Upper lobe of left lung (tissue), 6 donors: ENCODE measurements around the gene ARID3A. TPM values are rescaled to one million over a fixed set of nuclear protein-coding genes. Genes with fewer than 3 reads are reported as not detected.

Source experiments
- ATAC-seq, 2 donors: fragments of 200-7000 bp; cut with Tn5 transposase; one replicate each; pipeline ENCODE4 v1.9.1; 2022; ENCODE audit warnings: mild to moderate bottlenecking in 2 of 2, moderate library complexity in 2 of 2; ENCODE audit not compliant: low FRiP score in 2 of 2
- DNase-seq, 2 donors: peaks; one replicate each; pipeline ENCODE4 v3.0.0-alpha.2; 2019 to 2020
- H3K27ac ChIP-seq, 4 donors: fragments of 200-600 bp; sonication (generic); one replicate each; pipeline ENCODE4 v1.5.1; 2016 to 2019
- H3K27me3 ChIP-seq, 4 donors: fragments of 200-600 bp; sonication (generic); one replicate each; pipeline ENCODE4 v1.5.1; 2017 to 2019
- H3K36me3 ChIP-seq, 4 donors: fragments of 200-600 bp; sonication (generic); one replicate each; pipeline ENCODE4 v1.5.1; 2016 to 2019
- H3K4me1 ChIP-seq, 4 donors: fragments of 200-600 bp; sonication (generic); one replicate each; pipeline ENCODE4 v1.5.1; 2018 to 2019
- H3K4me3 ChIP-seq, 4 donors: fragments of 200-600 bp; sonication (generic); one replicate each; pipeline ENCODE4 v1.5.1; 2017 to 2019; ENCODE audit warnings: mild to moderate bottlenecking in 2 of 4, moderate library complexity in 1 of 4
- H3K9me3 ChIP-seq, 4 donors: fragments of 200-600 bp; sonication (generic); one replicate each; pipeline ENCODE4 v1.5.1; 2018 to 2019
- EP300 ChIP-seq, 4 donors: sonication (generic); formaldehyde crosslinking; IDR thresholded peaks; one replicate each; pipeline ENCODE4 v1.5.1; 2017; ENCODE audit warnings: antibody characterized with exemption in 4 of 4, control low read depth in 2 of 4
- POLR2A ChIP-seq, 4 donors: fragments of 450-650 bp; IDR thresholded peaks; one replicate each; pipeline ENCODE4 v1.5.1; 2016 to 2017; ENCODE audit warnings: antibody characterized with exemption in 4 of 4, mild to moderate bottlenecking in 2 of 4
- POLR2AphosphoS5 ChIP-seq, 2 donors: sonication (generic); formaldehyde crosslinking; IDR thresholded peaks; one replicate each; pipeline ENCODE4 v1.5.1; 2017; ENCODE audit warnings: antibody characterized with exemption in 2 of 2
- WGBS, 2 donors: methylation state at CpG; one replicate each; pipeline ENCODE4 v1.1.5; 2017 to 2018; 5-methylcytosine and 5-hydroxymethylcytosine counted together
- total RNA-seq, 6 donors: library from RNA; depleted of rRNA in 4 of 6; stranded (reverse); fragments of >200 nt in 4 of 6; gene quantifications; one replicate each; pipeline versions ENCODE4 v1.1.0 to v1.2.1, GENCODE V29; 2016 to 2021
- TF ChIP-seq, protein P1 (sequence below), 6 experiments: fragments of 450-650 bp in 4 of 6; fragments of 200-600 bp in 2 of 6; sonication (generic) in 2 of 6; IDR thresholded peaks; one replicate each; pipeline ENCODE4 v1.5.1; 2016 to 2019; ENCODE audit warnings: antibody characterized with exemption in 6 of 6
- donor health status: DM: no; HTN: no; CAD: no; lungs with moderate emphysema.
- donor health status: DM: no; HTN: yes; CAD: no; lungs with severe emphysema.

The ARID3A gene
- total RNA-seq, 6 donors from 2014 or later: 7.1 to 54.5 (median 19.2) TPM

DNA sequence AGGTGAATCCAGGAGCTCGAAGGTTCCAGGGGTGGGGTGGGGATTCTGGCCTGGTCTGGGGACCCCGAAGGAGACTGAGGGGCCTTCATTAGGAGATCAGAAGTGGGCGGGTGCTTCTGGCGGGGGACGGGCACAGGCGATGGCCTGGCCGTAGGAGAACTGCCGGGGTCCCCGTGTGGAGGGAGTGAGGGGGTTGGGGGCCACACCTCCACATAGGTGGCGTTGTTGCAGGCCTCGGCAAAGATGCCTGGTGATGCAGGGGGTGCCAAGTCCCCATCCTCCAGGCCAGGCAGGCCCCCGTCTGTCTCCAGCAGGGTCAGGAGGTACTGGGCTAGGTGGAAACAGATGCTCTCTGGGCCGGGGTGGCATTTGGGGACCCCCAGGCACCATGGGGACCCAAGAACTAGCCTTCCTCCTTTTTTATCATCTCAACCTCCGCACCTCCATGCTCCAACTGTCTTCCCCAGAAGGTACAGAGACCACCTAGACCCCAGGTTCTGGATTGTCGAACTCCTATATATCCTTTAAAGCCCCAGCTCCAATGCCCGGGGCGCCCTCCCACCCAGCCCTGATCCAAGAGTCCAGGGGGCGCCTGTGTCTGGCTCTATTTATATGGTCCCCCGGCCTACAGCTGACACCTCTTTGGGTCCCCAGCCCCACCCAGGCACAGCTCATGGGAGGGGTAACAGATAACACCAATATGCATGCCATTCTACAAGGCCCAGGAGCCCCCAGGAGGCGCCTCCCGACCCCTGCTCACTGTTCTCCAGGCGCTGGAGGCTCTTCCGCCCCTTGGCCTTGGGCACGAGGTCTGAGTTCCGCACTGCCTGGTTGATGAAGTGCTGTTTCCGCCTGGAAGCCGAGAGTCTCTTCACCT is 24.4 kb upstream of the ARID3A start:
- Histone ChIP-seq H3K4me3 (no peak overlapping the region), H3K9me3 (no peaks in the 10 kb centered on the region), H3K27me3 (no peaks in the 10 kb centered on the region), H3K27ac (no peak overlapping the region), H3K4me1 (no peaks in the 10 kb centered on the region), H3K36me3 (peaks cover 0 to 41% (median 30%) of the 10 kb centered on the region in 4 donors)
- DNase-seq (no peak), ATAC-seq (no peak)
- 99 to 100% methylated on average over 12 to 22 of the region's 27 CpGs for WGBS, 2 donors
- TF ChIP-seq, protein P1, sequence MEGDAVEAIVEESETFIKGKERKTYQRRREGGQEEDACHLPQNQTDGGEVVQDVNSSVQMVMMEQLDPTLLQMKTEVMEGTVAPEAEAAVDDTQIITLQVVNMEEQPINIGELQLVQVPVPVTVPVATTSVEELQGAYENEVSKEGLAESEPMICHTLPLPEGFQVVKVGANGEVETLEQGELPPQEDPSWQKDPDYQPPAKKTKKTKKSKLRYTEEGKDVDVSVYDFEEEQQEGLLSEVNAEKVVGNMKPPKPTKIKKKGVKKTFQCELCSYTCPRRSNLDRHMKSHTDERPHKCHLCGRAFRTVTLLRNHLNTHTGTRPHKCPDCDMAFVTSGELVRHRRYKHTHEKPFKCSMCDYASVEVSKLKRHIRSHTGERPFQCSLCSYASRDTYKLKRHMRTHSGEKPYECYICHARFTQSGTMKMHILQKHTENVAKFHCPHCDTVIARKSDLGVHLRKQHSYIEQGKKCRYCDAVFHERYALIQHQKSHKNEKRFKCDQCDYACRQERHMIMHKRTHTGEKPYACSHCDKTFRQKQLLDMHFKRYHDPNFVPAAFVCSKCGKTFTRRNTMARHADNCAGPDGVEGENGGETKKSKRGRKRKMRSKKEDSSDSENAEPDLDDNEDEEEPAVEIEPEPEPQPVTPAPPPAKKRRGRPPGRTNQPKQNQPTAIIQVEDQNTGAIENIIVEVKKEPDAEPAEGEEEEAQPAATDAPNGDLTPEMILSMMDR (IDR thresholded peaks at IDR 0.05): no peak
- no peak for TF ChIP-seq EP300 (IDR thresholded peaks at IDR 0.05)
- no peak for TF ChIP-seq POLR2AphosphoS5 (IDR thresholded peaks at IDR 0.05)
- no peak for TF ChIP-seq POLR2A (IDR thresholded peaks at IDR 0.05)

DNA sequence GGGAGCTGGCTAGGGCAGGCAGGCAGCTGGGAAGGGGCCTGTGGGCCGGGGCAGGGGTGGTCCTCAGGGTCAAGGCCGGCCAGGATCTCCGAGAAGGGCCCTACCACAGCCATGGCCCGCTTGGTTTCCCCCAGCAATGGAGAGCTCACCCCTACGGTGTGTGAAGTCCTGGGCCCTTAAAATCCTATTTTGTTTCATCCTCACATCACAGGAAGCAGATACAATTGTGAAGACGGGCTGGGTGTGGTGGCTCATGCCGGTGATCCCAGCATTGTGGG is 23.8 kb upstream of the ARID3A start:
- DNase-seq (no peak), ATAC-seq (no peak)
- TF ChIP-seq EP300 (IDR thresholded peaks at IDR 0.05): no peak
- TF ChIP-seq POLR2AphosphoS5 (IDR thresholded peaks at IDR 0.05): no peak
- no peak for TF ChIP-seq POLR2A (IDR thresholded peaks at IDR 0.05)
- TF ChIP-seq, protein P1 (IDR thresholded peaks at IDR 0.05): no peak
- no peaks in the 10 kb centered on the region for H3K9me3 ChIP-seq
- no peak overlapping the region for H3K4me3 ChIP-seq
- no peak overlapping the region for H3K27ac ChIP-seq
- no peaks in the 10 kb centered on the region for H3K27me3 ChIP-seq
- peaks cover 0 to 35% (median 29%) of the 10 kb centered on the region in 4 donors for H3K36me3 ChIP-seq
- no peaks in the 10 kb centered on the region for H3K4me1 ChIP-seq
- WGBS, 2 donors: 52 to 92% methylated on average over 3 to 7 of the region's 7 CpGs

DNA sequence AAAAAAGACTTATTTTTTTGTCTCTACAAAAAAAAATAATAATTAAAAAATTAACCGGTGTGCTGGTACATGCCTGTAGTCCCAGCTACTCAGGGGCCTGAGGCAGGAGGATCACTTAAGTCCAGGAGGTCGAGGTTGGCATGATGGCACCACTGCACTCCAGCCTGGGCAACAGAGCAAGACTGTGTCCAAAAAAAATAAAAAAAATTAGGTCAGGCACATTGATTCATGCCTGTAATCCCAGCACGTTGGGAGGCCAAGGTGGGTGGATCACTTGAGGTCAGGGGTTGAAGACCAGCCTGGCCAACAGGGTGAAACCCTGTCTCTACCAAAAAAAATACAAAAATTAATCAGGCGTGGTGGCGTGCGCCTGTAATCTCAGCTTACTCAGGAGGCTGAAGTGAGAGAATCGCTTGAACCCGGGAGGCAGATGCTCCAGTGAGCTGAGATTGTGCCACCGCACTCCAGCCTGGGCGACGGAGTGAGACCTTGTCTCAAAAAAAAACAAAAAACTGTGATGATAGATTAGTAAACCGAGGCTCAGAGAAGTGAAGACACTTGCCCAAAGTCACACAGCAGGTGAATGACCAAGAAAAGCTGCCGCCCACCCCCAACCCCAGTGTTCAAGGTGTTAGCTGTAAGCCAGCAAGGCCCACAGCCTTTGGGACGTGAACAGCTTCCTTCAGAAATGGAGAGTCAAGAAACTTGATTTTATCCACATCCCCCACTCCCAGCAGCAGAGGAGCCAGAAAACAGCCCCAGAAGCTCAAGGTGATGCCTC is 23.2 kb upstream of the ARID3A start:
- Histone ChIP-seq H3K4me3 (no peak overlapping the region), H3K9me3 (no peaks in the 10 kb centered on the region), H3K36me3 (peaks cover 0 to 30% (median 26%) of the 10 kb centered on the region in 4 donors), H3K4me1 (no peaks in the 10 kb centered on the region), H3K27me3 (no peaks in the 10 kb centered on the region), H3K27ac (no peak overlapping the region)
- no peak for DNase-seq
- 91 to 92% methylated on average over 14 of the region's 14 CpGs for WGBS, 2 donors
- TF ChIP-seq POLR2A (IDR thresholded peaks at IDR 0.05) (no peak), POLR2AphosphoS5 (IDR thresholded peaks at IDR 0.05) (no peak), EP300 (IDR thresholded peaks at IDR 0.05) (no peak)
- TF ChIP-seq, protein P1 (IDR thresholded peaks at IDR 0.05): no peak
- ATAC-seq: no peak

DNA sequence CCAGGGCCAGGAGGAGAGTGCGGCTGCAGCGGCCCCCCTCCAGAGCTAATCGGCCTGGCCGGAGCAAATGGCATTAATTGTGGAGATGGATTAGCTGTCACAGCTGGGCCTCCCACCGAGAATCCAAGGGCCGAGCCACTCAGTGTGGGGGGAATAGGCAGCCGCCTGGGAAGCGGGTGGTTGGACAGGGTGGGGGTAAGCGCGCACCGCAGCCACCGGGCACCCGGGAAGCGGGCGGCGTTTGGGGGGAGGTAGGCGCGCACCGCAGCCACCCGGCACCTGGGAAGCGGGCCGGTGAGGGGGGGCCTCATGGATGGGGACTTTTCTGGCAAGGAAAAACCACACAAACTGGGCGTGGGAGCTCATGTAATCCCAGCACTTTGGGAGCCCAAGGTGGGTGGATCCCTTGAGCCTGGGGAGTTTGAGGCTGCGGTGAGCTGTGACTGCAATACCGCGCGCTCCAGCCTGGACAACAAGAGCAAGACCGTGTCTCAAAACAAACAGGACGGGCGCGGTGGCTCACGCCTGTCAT is 22.5 kb upstream of the ARID3A start:
- DNase-seq: peak in 1 of 2 donors; percentile 78
- no peak overlapping the region for H3K4me3 ChIP-seq
- H3K27me3 ChIP-seq: no peaks in the 10 kb centered on the region
- WGBS, 2 donors: 83 to 87% methylated on average over 26 to 32 of the region's 32 CpGs
- TF ChIP-seq, protein P1 (IDR thresholded peaks at IDR 0.05): no peak
- TF ChIP-seq POLR2AphosphoS5 (IDR thresholded peaks at IDR 0.05) (no peak), EP300 (IDR thresholded peaks at IDR 0.05) (no peak), POLR2A (IDR thresholded peaks at IDR 0.05) (no peak)
- peaks cover 0 to under 1% (median 0%) of the 10 kb centered on the region in 4 donors for H3K4me1 ChIP-seq
- H3K36me3 ChIP-seq: peaks cover 0 to 29% (median 25%) of the 10 kb centered on the region in 4 donors
- no peaks in the 10 kb centered on the region for H3K9me3 ChIP-seq
- no peak for ATAC-seq
- H3K27ac ChIP-seq: no peak overlapping the region
